ENCODE data around the gene CALR3. TPM values are rescaled to one million over a fixed set of nuclear protein-coding genes. Genes with fewer than 3 reads are reported as not detected.

The CALR3 gene
- total and polyA plus RNA-seq, 10 of the 15 experiments (the other 5 are each of a cell fraction or from before 2014, with no cell fraction given) = 0.05 to 0.45 (median 0.12) TPM; not detected in 2

GRCh38 chr19:16516381-16516780, 20.4 kb upstream of the CALR3 start:
- BruUV-seq (replicated peaks) = no TSS peak
- TF ChIP-seq, protein P1, sequence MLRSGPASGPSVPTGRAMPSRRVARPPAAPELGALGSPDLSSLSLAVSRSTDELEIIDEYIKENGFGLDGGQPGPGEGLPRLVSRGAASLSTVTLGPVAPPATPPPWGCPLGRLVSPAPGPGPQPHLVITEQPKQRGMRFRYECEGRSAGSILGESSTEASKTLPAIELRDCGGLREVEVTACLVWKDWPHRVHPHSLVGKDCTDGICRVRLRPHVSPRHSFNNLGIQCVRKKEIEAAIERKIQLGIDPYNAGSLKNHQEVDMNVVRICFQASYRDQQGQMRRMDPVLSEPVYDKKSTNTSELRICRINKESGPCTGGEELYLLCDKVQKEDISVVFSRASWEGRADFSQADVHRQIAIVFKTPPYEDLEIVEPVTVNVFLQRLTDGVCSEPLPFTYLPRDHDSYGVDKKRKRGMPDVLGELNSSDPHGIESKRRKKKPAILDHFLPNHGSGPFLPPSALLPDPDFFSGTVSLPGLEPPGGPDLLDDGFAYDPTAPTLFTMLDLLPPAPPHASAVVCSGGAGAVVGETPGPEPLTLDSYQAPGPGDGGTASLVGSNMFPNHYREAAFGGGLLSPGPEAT (IDR thresholded peaks at IDR 0.05; ENCODE audit: low read depth) = no peak
- TF ChIP-seq BHLHE40 (IDR thresholded peaks at IDR 0.05; ENCODE audit: borderline replicate concordance in 1 of 2, low read depth in 2 of 2, low read length in 1 of 2) (no peak), RCOR1 (conservative IDR thresholded peaks at IDR 0.05; ENCODE audit: low read depth, low read length) (no peak)
- TF ChIP-seq, protein P2, sequence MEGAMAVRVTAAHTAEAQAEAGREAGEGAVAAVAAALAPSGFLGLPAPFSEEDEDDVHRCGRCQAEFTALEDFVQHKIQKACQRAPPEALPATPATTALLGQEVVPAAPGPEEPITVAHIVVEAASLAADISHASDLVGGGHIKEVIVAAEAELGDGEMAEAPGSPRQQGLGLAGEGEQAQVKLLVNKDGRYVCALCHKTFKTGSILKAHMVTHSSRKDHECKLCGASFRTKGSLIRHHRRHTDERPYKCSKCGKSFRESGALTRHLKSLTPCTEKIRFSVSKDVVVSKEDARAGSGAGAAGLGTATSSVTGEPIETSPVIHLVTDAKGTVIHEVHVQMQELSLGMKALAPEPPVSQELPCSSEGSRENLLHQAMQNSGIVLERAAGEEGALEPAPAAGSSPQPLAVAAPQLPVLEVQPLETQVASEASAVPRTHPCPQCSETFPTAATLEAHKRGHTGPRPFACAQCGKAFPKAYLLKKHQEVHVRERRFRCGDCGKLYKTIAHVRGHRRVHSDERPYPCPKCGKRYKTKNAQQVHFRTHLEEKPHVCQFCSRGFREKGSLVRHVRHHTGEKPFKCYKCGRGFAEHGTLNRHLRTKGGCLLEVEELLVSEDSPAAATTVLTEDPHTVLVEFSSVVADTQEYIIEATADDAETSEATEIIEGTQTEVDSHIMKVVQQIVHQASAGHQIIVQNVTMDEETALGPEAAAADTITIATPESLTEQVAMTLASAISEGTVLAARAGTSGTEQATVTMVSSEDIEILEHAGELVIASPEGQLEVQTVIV (IDR thresholded peaks at IDR 0.05; ENCODE audit: borderline replicate concordance, partially characterized antibody) = no peak
- TF ChIP-seq, protein P3, sequence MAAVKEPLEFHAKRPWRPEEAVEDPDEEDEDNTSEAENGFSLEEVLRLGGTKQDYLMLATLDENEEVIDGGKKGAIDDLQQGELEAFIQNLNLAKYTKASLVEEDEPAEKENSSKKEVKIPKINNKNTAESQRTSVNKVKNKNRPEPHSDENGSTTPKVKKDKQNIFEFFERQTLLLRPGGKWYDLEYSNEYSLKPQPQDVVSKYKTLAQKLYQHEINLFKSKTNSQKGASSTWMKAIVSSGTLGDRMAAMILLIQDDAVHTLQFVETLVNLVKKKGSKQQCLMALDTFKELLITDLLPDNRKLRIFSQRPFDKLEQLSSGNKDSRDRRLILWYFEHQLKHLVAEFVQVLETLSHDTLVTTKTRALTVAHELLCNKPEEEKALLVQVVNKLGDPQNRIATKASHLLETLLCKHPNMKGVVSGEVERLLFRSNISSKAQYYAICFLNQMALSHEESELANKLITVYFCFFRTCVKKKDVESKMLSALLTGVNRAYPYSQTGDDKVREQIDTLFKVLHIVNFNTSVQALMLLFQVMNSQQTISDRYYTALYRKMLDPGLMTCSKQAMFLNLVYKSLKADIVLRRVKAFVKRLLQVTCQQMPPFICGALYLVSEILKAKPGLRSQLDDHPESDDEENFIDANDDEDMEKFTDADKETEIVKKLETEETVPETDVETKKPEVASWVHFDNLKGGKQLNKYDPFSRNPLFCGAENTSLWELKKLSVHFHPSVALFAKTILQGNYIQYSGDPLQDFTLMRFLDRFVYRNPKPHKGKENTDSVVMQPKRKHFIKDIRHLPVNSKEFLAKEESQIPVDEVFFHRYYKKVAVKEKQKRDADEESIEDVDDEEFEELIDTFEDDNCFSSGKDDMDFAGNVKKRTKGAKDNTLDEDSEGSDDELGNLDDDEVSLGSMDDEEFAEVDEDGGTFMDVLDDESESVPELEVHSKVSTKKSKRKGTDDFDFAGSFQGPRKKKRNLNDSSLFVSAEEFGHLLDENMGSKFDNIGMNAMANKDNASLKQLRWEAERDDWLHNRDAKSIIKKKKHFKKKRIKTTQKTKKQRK (IDR thresholded peaks at IDR 0.05; ENCODE audit: low read depth, low read length) = no peak
- intact Hi-C loops (cut with micrococcal nuclease; ENCODE audit: unreplicated experiment) = no loop called here
- Histone ChIP-seq H3K9ac (ENCODE audit: control insufficient read depth, insufficient read depth, low read length) (no peak overlapping the region), H3K4me2 (ENCODE audit: control insufficient read depth, insufficient read depth) (no peak overlapping the region), H3K4me1 (ENCODE audit: control insufficient read depth, insufficient read depth, low read length) (no peaks in the 10 kb centered on the region), H2AFZ (ENCODE audit: control insufficient read depth, low read depth, low read length) (no peak overlapping the region), H3K36me3 (ENCODE audit: control insufficient read depth in 2 of 2, insufficient read depth in 2 of 2, low read length in 1 of 2) (peaks cover 20 to 39% of the 10 kb centered on the region in 2 experiments; a peak in 3 of 4 replicates), H3K9me3 (replicated peaks; ENCODE audit: control insufficient read depth, insufficient read depth, low read length) (no peaks in the 10 kb centered on the region), H3K27me3 (replicated peaks in 1 of 2; ENCODE audit: control insufficient read depth in 2 of 2, insufficient read depth in 2 of 2, low read length in 1 of 2) (no peaks in the 10 kb centered on the region), H4K20me1 (ENCODE audit: control insufficient read depth, insufficient read depth) (no peaks in the 10 kb centered on the region), H3K27ac (ENCODE audit: control insufficient read depth, insufficient read depth) (no peak overlapping the region), H3K79me2 (ENCODE audit: control insufficient read depth, insufficient read depth, low read length) (no peaks in the 10 kb centered on the region), H3K4me3 (no peak overlapping the region)
- ATAC-seq (no peak), DNase-seq (ENCODE audit: low read depth, low spot score) (no peak), FAIRE-seq (no peak)
- ChIA-PET POLR2A (interaction anchor here (0.6 kb wide), 1 partner anchor 72 kb away, joined by 3 read pairs; no protein-coding TSS in a partner anchor), RAD21 (ENCODE audit: unreplicated experiment) (no interaction called here), CTCF (interaction anchor here (0.5 to 1.5 kb wide), 3 partner anchors 37 to 78 kb away, joined by 3 read pairs; no protein-coding TSS in a partner anchor), SMC1A (ENCODE audit: uncharacterized antibody, unreplicated experiment) (interaction anchor here (1.6 kb wide), 1 partner anchor 20 kb away, joined by 4 read pairs; the partner anchor contains the start of genes C19orf44 and CALR3)
- 97% methylated on average over 15 of the region's 15 CpGs for WGBS (ENCODE audit: insufficient coverage, insufficient replicate concordance, low lambda C conversion rate, missing lambda C conversion rate)
- in situ Hi-C loops (cut with MboI) = no loop called here

All from GM12878 (cell line).